C4-2B (cell line): ENCODE results near the gene SIM2.
A peak's percentile ranks its signal among the peaks of the same experiment; 100 is the strongest.

Experiments used
- H3K27ac ChIP-seq: fragments of 450-650 bp; 2 replicates; pipeline ENCODE4 v1.5.1; 2017
- CTCF ChIP-seq: fragments of 450-650 bp; conservative IDR thresholded peaks from 2 replicates; pipeline ENCODE4 v1.5.1; 2017; ENCODE audit warnings: mild to moderate bottlenecking
- ZFX ChIP-seq: fragments of 450-650 bp; IDR thresholded peaks from 2 replicates; pipeline ENCODE4 v1.6.1; 2017

Gene SIM2

GRCh38 chr21:36701756-36702621 is 3.1 kb downstream of the SIM2 start:
- H3K27ac ChIP-seq: peak overlapping the region; percentile 76
- no peak for TF ChIP-seq CTCF
- no peak for TF ChIP-seq ZFX

- no peak overlapping the region for H3K27ac ChIP-seq
- no peak for TF ChIP-seq ZFX
- TF ChIP-seq CTCF: no peak
Measured at GRCh38 chr21:36702622-36702968, 3.7 kb downstream of the SIM2 start.

- TF ChIP-seq CTCF (no peak), ZFX (no peak)
- no peak overlapping the region for H3K27ac ChIP-seq
Measured at GRCh38 chr21:36703123-36703522, 4.2 kb downstream of the SIM2 start.

GRCh38 chr21:36703626-36704280 is 4.8 kb downstream of the SIM2 start:
- no peak overlapping the region for H3K27ac ChIP-seq
- TF ChIP-seq CTCF: no peak
- no peak for TF ChIP-seq ZFX

GRCh38 chr21:36704281-36704957 is 5.5 kb downstream of the SIM2 start:
- no peak overlapping the region for H3K27ac ChIP-seq
- TF ChIP-seq CTCF (no peak), ZFX (no peak)

GRCh38 chr21:36704958-36705678 is 6.2 kb downstream of the SIM2 start:
- no peak for TF ChIP-seq ZFX
- TF ChIP-seq CTCF: no peak
- H3K27ac ChIP-seq: no peak overlapping the region
